ENCODE results near the gene CNTN5.

CNTN5 gene

DNA sequence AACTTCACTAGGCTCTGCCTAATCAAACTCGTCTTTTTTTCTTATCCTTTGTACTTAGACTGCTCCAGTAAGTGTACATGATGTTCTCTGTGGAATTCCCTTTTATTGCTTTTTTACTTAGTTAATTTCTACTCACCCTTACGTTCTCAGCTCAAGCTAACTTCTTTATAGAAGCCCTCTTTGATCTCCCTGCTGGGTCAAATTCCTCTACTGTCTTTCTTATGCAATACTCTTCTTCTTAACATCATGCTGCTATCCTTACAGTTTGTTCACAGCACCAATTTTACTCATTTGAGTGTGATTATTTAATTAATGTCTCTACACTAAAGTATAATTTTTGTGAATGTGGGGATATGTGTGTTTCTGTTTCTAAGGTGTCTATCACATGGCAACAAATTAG, 498.3 kb downstream of the CNTN5 start:
- DNase-seq (ENCODE audit: low read depth): no peak

- DNase-seq (ENCODE audit: low read depth): peak; percentile 44
These were observed 501.9 kb downstream of the CNTN5 start for GRCh38 chr11:99522467-99523173.

- no peak for DNase-seq (ENCODE audit: low read depth)
These were observed 510.7 kb downstream of the CNTN5 start for GRCh38 chr11:99531468-99531867.

GRCh38 chr11:99534812-99535211, 514.1 kb downstream of the CNTN5 start:
- DNase-seq (ENCODE audit: low read depth): peak; percentile 41

GRCh38 chr11:99535406-99535805, 514.7 kb downstream of the CNTN5 start:
- no peak for DNase-seq (ENCODE audit: low read depth)

GRCh38 chr11:99535819-99536218, 515.1 kb downstream of the CNTN5 start:
- no peak for DNase-seq (ENCODE audit: low read depth)

DNA sequence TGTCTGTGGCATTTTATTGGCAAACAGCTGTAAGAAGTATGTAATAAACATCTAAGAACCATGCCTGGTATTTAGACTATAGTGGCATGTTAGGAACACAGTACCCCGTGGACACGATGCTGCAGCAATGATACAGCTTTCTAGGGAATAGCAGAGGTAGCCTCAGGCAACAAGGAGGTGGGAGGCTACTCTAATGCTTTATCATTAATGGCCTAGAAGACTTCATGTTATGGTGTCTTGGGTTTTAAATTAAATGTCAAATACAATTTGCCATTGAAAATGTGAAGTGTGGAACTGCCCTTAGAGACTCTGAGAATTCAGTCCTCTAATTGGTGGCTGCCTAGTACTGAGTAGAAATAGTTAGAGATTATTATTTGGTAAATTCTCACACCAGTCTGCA, 516.9 kb downstream of the CNTN5 start:
- DNase-seq (ENCODE audit: low read depth): no peak

DNA sequence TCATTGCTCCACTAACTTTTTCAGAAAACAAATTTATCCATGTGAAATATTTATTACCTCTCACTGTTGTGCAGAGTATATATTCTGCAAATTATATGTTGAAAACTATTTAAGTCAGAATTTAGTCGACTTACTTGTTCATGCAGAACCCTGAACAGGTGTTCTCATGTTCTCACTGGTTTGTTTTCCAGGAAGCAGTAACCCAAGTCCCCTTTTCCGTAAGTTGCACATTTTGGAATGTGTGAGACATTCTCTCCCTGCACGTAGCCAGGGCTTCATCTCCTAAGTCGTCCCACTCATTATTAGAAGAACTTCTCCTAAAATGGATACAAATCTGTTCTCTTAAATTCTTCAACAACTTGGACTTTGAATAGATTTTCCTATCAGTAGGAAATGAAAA, 524.9 kb downstream of the CNTN5 start:
- no peak for DNase-seq (ENCODE audit: low read depth)

DNA sequence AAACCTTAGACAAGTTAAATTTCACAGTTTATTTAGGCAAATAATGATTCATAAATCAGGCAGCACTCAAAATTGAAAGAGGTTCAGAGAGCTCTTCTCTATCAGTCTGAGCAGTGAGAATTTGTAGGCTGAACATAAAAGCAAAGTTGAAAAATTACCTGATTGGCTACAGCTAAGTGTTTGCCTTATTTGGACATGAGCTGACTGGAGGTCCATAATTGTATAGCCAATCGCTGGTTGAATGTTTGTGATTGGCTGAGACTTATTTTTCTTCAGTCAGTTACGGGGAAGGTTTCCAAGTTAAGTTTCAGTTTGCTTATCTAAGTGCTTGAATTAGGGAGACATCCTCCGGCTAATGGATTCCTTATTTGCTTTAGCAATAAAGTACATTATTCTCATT, 527.5 kb downstream of the CNTN5 start:
- DNase-seq (ENCODE audit: low read depth): no peak

DNA sequence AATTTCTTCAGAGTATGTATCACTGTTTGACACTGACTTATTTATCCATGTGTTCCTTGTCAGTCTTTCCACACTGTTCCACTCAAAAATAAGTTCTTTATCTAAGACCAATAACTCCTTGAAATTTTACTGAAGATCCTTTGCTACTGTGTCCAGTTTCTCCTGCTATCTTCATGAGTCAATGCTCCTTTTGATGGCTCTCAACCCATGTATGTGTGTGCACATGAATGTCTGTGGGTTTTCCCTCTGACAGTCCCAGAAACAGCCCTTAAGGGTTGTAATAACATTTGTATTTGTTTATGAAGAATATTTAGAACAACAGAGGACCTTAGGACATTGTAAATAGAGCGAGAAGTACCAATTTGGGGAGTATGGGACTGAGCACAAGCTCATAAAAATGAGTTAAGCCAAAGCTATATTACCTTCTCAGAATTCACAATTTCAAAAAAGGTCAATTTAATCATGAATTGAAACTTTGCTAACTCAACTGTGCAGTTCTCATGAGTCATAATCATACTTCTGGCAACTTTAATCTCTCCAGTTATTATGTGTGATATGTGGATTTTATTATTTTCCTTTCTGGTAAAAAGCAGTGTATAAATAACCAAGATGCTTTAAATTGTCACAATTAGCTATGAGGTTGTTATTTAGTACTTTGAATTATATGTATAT, 533.6 kb downstream of the CNTN5 start:
- DNase-seq (ENCODE audit: low read depth): no peak

GRCh38 chr11:99555486-99555885, 534.7 kb downstream of the CNTN5 start:
- no peak for DNase-seq (ENCODE audit: low read depth)

- DNase-seq (ENCODE audit: low read depth): no peak
These were observed 544.6 kb downstream of the CNTN5 start for GRCh38 chr11:99565333-99565732.

DNA sequence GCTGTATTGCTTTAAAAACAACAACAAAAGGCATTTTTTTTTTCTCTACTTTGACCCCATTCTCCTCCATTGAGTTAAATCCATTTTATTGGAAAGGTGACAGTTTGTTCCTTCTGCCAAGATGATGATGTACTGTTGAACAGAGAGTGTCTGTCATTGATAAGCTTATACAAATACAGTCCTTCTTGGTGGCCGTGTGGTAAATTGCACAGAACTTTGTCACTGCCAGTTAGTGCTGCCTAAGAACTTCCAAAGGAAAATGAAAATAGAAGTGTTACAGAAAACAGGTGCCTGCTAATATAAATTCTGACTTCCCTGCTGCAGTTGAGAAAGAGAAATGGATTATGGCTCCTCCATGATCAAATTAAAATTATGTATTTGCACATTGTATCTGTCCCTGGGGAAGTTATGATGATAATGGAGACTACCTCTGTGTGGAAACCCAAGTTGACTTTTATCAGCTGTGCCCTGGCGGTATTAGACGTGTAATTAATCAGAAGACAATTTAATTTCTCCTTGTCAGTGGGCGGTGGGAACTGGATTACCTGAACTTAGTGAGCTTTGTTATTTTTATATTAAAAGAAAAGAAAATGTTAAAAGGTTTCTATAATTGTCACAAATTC, 546.7 kb downstream of the CNTN5 start:
- DNase-seq (ENCODE audit: low read depth): no peak

- DNase-seq (ENCODE audit: low read depth): no peak
These were observed 548.1 kb downstream of the CNTN5 start for GRCh38 chr11:99568808-99569207.

GRCh38 chr11:99571094-99571493, 550.3 kb downstream of the CNTN5 start:
- DNase-seq (ENCODE audit: low read depth): no peak

GRCh38 chr11:99584830-99585229, 564.1 kb downstream of the CNTN5 start:
- no peak for DNase-seq (ENCODE audit: low read depth)

DNA sequence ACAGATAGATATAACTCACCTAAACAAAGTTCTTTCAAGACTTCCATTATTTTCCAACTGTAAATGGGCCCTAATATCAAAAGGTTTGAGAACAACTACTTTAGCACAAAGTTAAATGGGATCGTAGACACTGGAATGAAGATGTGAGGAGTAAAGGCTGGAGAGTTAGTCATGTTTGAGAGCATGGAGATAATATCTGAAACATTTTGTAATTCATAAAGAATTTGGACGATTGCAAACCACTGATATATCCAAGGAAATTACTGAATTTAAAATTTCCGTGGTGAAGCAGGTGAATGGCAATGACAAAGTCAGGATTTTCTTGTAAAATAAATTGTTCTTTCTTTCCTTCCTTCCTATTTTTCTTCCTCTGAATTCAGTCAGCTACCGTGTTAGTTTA, 564.9 kb downstream of the CNTN5 start:
- DNase-seq (ENCODE audit: low read depth): no peak

- no peak for DNase-seq (ENCODE audit: low read depth)
These were observed 569.0 kb downstream of the CNTN5 start for GRCh38 chr11:99589771-99590170.

GRCh38 chr11:99592266-99592665, 571.5 kb downstream of the CNTN5 start:
- no peak for DNase-seq (ENCODE audit: low read depth)

- DNase-seq (ENCODE audit: low read depth): no peak
These were observed 572.4 kb downstream of the CNTN5 start for GRCh38 chr11:99593197-99593596.

GRCh38 chr11:99601179-99601578, 580.4 kb downstream of the CNTN5 start:
- DNase-seq (ENCODE audit: low read depth): no peak

- no peak for DNase-seq (ENCODE audit: low read depth)
These were observed 593.6 kb downstream of the CNTN5 start for GRCh38 chr11:99614352-99614751.

- DNase-seq (ENCODE audit: low read depth): no peak
These were observed 609.9 kb downstream of the CNTN5 start for GRCh38 chr11:99630629-99631028.

Measured in HS-5 (cell line).